ENCODE results near the gene SLC22A12. TPM values are rescaled to one million over a fixed set of nuclear protein-coding genes. Genes with fewer than 3 reads are reported as not detected.

Gene SLC22A12
- polyA plus RNA-seq, 1 donor from 2014 or later: not detected

DNA sequence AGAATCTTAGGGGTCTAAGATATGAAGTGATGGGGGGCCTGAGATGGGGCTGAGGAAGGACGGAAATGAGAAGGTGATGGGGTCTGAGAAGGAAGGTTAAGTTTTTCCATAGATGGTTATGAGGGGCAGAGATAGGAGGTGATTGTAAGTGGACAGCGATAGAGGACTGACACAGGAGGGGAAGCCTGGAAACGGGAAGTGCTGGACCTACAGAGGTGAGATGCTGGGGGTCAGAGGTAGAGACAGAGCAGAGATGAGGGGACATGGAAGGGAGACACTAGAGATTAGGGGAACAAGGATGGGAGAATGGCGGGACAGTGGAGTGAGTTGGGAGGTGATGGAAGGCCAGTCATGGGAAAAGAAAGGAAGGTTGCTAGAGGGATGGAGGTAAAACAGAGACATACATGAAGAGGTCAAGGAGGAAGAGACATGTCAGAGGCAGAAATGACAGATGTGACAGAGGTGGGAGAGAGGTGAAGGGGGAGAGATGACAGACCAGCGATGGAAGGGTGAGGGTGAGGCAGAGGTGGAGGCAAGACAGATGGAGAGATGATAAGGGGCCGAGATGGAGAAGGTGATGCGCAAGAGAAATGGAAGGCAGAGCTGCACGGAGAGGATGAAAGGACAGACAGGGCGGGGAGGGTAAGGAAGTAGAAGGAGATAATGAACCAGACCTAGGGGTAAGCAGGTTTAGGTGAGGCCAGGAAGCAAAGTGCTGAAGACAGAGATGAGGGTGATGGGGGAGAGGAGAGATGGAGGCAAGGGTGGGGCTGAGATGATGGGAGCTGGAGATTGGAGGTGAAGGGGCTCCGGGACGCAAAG is 50.8 kb downstream of the SLC22A12 start:
- peak overlapping the region; percentile 54 for H3K27ac ChIP-seq (ENCODE audit: low read length)
- H3K4me3 ChIP-seq (ENCODE audit: low read length): peak overlapping the region; percentile 89
- H2AFZ ChIP-seq (ENCODE audit: low read depth, low read length): no peak overlapping the region
- H3K9ac ChIP-seq (ENCODE audit: low read length): peak overlapping the region; percentile 86
- no peaks in the 10 kb centered on the region for H3K9me3 ChIP-seq (ENCODE audit: low read length)
- no peaks in the 10 kb centered on the region for H3K36me3 ChIP-seq (ENCODE audit: insufficient read depth, low read length)
- no peaks in the 10 kb centered on the region for H4K20me1 ChIP-seq (ENCODE audit: insufficient read depth)
- H3K79me2 ChIP-seq (replicated peaks; ENCODE audit: insufficient read depth, low read length): peaks cover 43% of the 10 kb centered on the region
- H3K4me2 ChIP-seq (ENCODE audit: low read length): peak overlapping the region; percentile 47
- H3F3A ChIP-seq (ENCODE audit: insufficient read depth, low read length, poor library complexity, severe bottlenecking): no peaks in the 10 kb centered on the region
- no peaks in the 10 kb centered on the region for H3K9me2 ChIP-seq (ENCODE audit: insufficient read depth, low read length)
- TF ChIP-seq, protein P1, sequence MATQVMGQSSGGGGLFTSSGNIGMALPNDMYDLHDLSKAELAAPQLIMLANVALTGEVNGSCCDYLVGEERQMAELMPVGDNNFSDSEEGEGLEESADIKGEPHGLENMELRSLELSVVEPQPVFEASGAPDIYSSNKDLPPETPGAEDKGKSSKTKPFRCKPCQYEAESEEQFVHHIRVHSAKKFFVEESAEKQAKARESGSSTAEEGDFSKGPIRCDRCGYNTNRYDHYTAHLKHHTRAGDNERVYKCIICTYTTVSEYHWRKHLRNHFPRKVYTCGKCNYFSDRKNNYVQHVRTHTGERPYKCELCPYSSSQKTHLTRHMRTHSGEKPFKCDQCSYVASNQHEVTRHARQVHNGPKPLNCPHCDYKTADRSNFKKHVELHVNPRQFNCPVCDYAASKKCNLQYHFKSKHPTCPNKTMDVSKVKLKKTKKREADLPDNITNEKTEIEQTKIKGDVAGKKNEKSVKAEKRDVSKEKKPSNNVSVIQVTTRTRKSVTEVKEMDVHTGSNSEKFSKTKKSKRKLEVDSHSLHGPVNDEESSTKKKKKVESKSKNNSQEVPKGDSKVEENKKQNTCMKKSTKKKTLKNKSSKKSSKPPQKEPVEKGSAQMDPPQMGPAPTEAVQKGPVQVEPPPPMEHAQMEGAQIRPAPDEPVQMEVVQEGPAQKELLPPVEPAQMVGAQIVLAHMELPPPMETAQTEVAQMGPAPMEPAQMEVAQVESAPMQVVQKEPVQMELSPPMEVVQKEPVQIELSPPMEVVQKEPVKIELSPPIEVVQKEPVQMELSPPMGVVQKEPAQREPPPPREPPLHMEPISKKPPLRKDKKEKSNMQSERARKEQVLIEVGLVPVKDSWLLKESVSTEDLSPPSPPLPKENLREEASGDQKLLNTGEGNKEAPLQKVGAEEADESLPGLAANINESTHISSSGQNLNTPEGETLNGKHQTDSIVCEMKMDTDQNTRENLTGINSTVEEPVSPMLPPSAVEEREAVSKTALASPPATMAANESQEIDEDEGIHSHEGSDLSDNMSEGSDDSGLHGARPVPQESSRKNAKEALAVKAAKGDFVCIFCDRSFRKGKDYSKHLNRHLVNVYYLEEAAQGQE (IDR thresholded peaks at IDR 0.05; ENCODE audit: borderline replicate concordance): no peak
- TF ChIP-seq CTCF (IDR thresholded peaks at IDR 0.05; ENCODE audit: poor library complexity, severe bottlenecking) (no peak), TAF1 (IDR thresholded peaks at IDR 0.05; ENCODE audit: low read depth) (no peak), MXI1 (conservative IDR thresholded peaks at IDR 0.05; ENCODE audit: poor library complexity, severe bottlenecking) (no peak), POLR2AphosphoS5 (IDR thresholded peaks at IDR 0.05) (no peak), EZH2 (IDR thresholded peaks at IDR 0.05; ENCODE audit: borderline replicate concordance, insufficient read depth, low read length, poor library complexity, severe bottlenecking) (no peak), RAD21 (conservative IDR thresholded peaks at IDR 0.05) (no peak), EP300 (conservative IDR thresholded peaks at IDR 0.05; ENCODE audit: poor library complexity, severe bottlenecking) (no peak), SMC3 (conservative IDR thresholded peaks at IDR 0.05; ENCODE audit: poor library complexity) (no peak)
- no peaks in the 10 kb centered on the region for H3K27me3 ChIP-seq (ENCODE audit: insufficient read depth, low read depth, low read length)

GRCh38 chr11:64642418-64642735 is 51.4 kb downstream of the SLC22A12 start:
- H3K9me2 ChIP-seq (ENCODE audit: insufficient read depth, low read length): no peaks in the 10 kb centered on the region
- H3K9me3 ChIP-seq (ENCODE audit: low read length): no peaks in the 10 kb centered on the region
- H3K27me3 ChIP-seq (ENCODE audit: insufficient read depth, low read depth, low read length): no peaks in the 10 kb centered on the region
- H2AFZ ChIP-seq (ENCODE audit: low read depth, low read length): no peak overlapping the region
- no peaks in the 10 kb centered on the region for H3F3A ChIP-seq (ENCODE audit: insufficient read depth, low read length, poor library complexity, severe bottlenecking)
- H3K36me3 ChIP-seq (ENCODE audit: insufficient read depth, low read length): no peaks in the 10 kb centered on the region
- peak overlapping the region; percentile 47 for H3K4me2 ChIP-seq (ENCODE audit: low read length)
- H3K9ac ChIP-seq (ENCODE audit: low read length): peak overlapping the region; percentile 86
- peak overlapping the region; percentile 89 for H3K4me3 ChIP-seq (ENCODE audit: low read length)
- no peaks in the 10 kb centered on the region for H4K20me1 ChIP-seq (ENCODE audit: insufficient read depth)
- TF ChIP-seq MXI1 (conservative IDR thresholded peaks at IDR 0.05; ENCODE audit: poor library complexity, severe bottlenecking) (peak; percentile 44), POLR2AphosphoS5 (IDR thresholded peaks at IDR 0.05) (no peak), RAD21 (conservative IDR thresholded peaks at IDR 0.05) (no peak)
- TF ChIP-seq, protein P1 (IDR thresholded peaks at IDR 0.05; ENCODE audit: borderline replicate concordance): no peak
- H3K27ac ChIP-seq (ENCODE audit: low read length): peak overlapping the region; percentile 54
- H3K79me2 ChIP-seq (replicated peaks; ENCODE audit: insufficient read depth, low read length): peaks cover 37% of the 10 kb centered on the region
